HS-27A (cell line): ENCODE measurements around the gene TARS3.
A peak's percentile ranks its signal among the peaks of the same experiment; 100 is the strongest.
"Not testable (repeated sequence)": the region's sequence is repeated elsewhere in the genome, so short reads cannot be mapped to it uniquely, and the experiment has no call there.

Experiments
- DNase-seq: peaks from one replicate; pipeline ENCODE4 v3.0.0-alpha.2; 2012; ENCODE audit warnings: low read depth, missing footprints

TARS3 gene

GRCh38 chr15:101654624-101655337, 69.5 kb downstream of the TARS3 start:
- not testable (repeated sequence) for DNase-seq

GRCh38 chr15:101654171-101654570, 70.1 kb downstream of the TARS3 start:
- no peak for DNase-seq

- DNase-seq: no peak
Observed at GRCh38 chr15:101652786-101653430, 71.4 kb downstream of the TARS3 start.

- peak; percentile 88 for DNase-seq
Observed at GRCh38 chr15:101652098-101652785, 72.0 kb downstream of the TARS3 start, which contains the start of gene TM2D3. Gene TM2D3 (minus strand): TSS chr15:101652381. CDS start chr15:101652361, 20 bp downstream.

- peak; percentile 56 for DNase-seq
Observed at GRCh38 chr15:101651554-101652097, 72.6 kb downstream of the TARS3 start.

GRCh38 chr15:101650145-101650544, 74.1 kb downstream of the TARS3 start:
- DNase-seq: no peak

GRCh38 chr15:101648356-101648755, 75.9 kb downstream of the TARS3 start:
- DNase-seq: no peak

GRCh38 chr15:101647251-101647650, 77.0 kb downstream of the TARS3 start:
- no peak for DNase-seq

GRCh38 chr15:101646672-101647071, 77.6 kb downstream of the TARS3 start:
- DNase-seq: no peak

GRCh38 chr15:101642361-101642760, 81.9 kb downstream of the TARS3 start:
- no peak for DNase-seq

GRCh38 chr15:101641894-101642293, 82.4 kb downstream of the TARS3 start:
- no peak for DNase-seq

GRCh38 chr15:101641129-101641764, 83.0 kb downstream of the TARS3 start:
- DNase-seq: peak; percentile 48

GRCh38 chr15:101639667-101640066, 84.6 kb downstream of the TARS3 start:
- no peak for DNase-seq

- DNase-seq: no peak
Observed at GRCh38 chr15:101637919-101638318, 86.4 kb downstream of the TARS3 start.

GRCh38 chr15:101637516-101637915, 86.8 kb downstream of the TARS3 start:
- DNase-seq: no peak

- no peak for DNase-seq
Observed at GRCh38 chr15:101637038-101637437, 87.2 kb downstream of the TARS3 start.

- no peak for DNase-seq
Observed at GRCh38 chr15:101635944-101636727, 88.1 kb downstream of the TARS3 start.

GRCh38 chr15:101633356-101633755, 90.9 kb downstream of the TARS3 start:
- DNase-seq: no peak

- not testable (repeated sequence) for DNase-seq
Observed at GRCh38 chr15:101626729-101627128, 97.5 kb downstream of the TARS3 start.

- DNase-seq: no peak
Observed at GRCh38 chr15:101625980-101626379, 98.3 kb downstream of the TARS3 start.

GRCh38 chr15:101625184-101625583, 99.1 kb downstream of the TARS3 start:
- DNase-seq: no peak
